Uterus (tissue), 4 donors: ENCODE results near the gene NGF. TPM values are rescaled to one million over a fixed set of nuclear protein-coding genes. Genes with fewer than 3 reads are reported as not detected.
A peak's percentile ranks its signal among the peaks of the same experiment; 100 is the strongest.

ENCODE experiments used
- DNase-seq, 2 donors: peaks; one replicate each; pipeline ENCODE4 v3.0.0-alpha.2; 2019 to 2020
- H3K27ac ChIP-seq, 2 donors: fragments of 200-600 bp; sonication (generic); 1 replicate in 1 of 2; 2 replicates in 1 of 2; pipeline ENCODE4 v1.5.1; 2016 to 2018
- H3K27me3 ChIP-seq, 2 donors: fragments of 200-600 bp; sonication (generic); one replicate each; pipeline ENCODE4 v1.5.1; 2018 to 2019; ENCODE audit warnings: control low read depth in 1 of 2
- H3K36me3 ChIP-seq, 2 donors: fragments of 200-600 bp; sonication (generic); one replicate each; pipeline ENCODE4 v1.5.1; 2019; ENCODE audit warnings: control low read depth in 1 of 2
- H3K4me1 ChIP-seq, 2 donors: fragments of 200-600 bp; sonication (generic); one replicate each; pipeline ENCODE4 v1.5.1; 2018 to 2019; ENCODE audit warnings: control low read depth in 1 of 2
- H3K4me3 ChIP-seq, 2 donors: fragments of 200-600 bp; sonication (generic); 1 replicate in 1 of 2; 2 replicates in 1 of 2; pipeline ENCODE4 v1.5.1; 2018 to 2019; ENCODE audit warnings: mild to moderate bottlenecking in 1 of 2
- H3K9me3 ChIP-seq, 2 donors: fragments of 200-600 bp; sonication (generic); one replicate each; pipeline ENCODE4 v1.5.1; 2019; ENCODE audit warnings: control low read depth in 1 of 2
- CTCF ChIP-seq, 4 experiments: fragments of 200-600 bp in 2 of 4; fragments of 450-650 bp in 2 of 4; sonication (generic) in 2 of 4; IDR thresholded peaks; one replicate each; pipeline ENCODE4 v1.5.1; 2016 to 2019; ENCODE audit warnings: antibody characterized with exemption in 4 of 4, mild to moderate bottlenecking in 2 of 4, moderate library complexity in 1 of 4
- POLR2A ChIP-seq, 2 donors: fragments of 450-650 bp; IDR thresholded peaks; one replicate each; pipeline ENCODE4 v1.6.1; 2016; ENCODE audit warnings: antibody characterized with exemption in 2 of 2, mild to moderate bottlenecking in 1 of 2, moderate library complexity in 1 of 2
- intact Hi-C: fragments of 100-400 bp; cut with DNase I; formaldehyde crosslinking; loops from one replicate; pipeline ENCODE4 v1.15.1; 2023; ENCODE audit warnings: low total_unique reads
- total RNA-seq, 4 donors: library from RNA; depleted of rRNA in 3 of 4; stranded (reverse); fragments of >200 nt in 3 of 4; gene quantifications; one replicate each; pipeline versions ENCODE4 v1.1.0 to v1.2.4, GENCODE V29; 2014 to 2023
- donor health status: DM: yes; HTN: yes; CAD: no.

Gene NGF
- total RNA-seq, 4 donors from 2014 or later, result 1.3 to 21.4 (median 13.5) TPM

GRCh38 chr1:115277276-115277675 lies 60.8 kb downstream of the NGF start:
- Histone ChIP-seq H3K4me3 (no peak overlapping the region), H3K27me3 (no peaks in the 10 kb centered on the region), H3K9me3 (no peaks in the 10 kb centered on the region), H3K4me1 (peaks cover 5% of the 10 kb centered on the region in 2 donors), H3K36me3 (no peaks in the 10 kb centered on the region), H3K27ac (peak overlapping the region; percentile 93 to 94)
- TF ChIP-seq CTCF (IDR thresholded peaks at IDR 0.05) (no peak), POLR2A (IDR thresholded peaks at IDR 0.05) (no peak)
- intact Hi-C loops, result no loop called here
- DNase-seq, result peak; percentile 52 to 74

GRCh38 chr1:115275216-115275615 lies 62.8 kb downstream of the NGF start:
- H3K4me3 ChIP-seq, result no peak overlapping the region
- peaks cover 0 to 5% of the 10 kb centered on the region in 2 donors for H3K4me1 ChIP-seq
- no peaks in the 10 kb centered on the region for H3K9me3 ChIP-seq
- H3K27ac ChIP-seq, result no peak overlapping the region
- no peak for DNase-seq
- H3K36me3 ChIP-seq, result no peaks in the 10 kb centered on the region
- H3K27me3 ChIP-seq, result no peaks in the 10 kb centered on the region
- intact Hi-C loops, result no loop called here
- TF ChIP-seq CTCF (IDR thresholded peaks at IDR 0.05), result no peak
- TF ChIP-seq POLR2A (IDR thresholded peaks at IDR 0.05), result no peak

GRCh38 chr1:115274467-115274866 lies 63.6 kb downstream of the NGF start:
- H3K27ac ChIP-seq, result no peak overlapping the region
- TF ChIP-seq CTCF (IDR thresholded peaks at IDR 0.05), result no peak
- no peak for TF ChIP-seq POLR2A (IDR thresholded peaks at IDR 0.05)
- intact Hi-C loops, result no loop called here

GRCh38 chr1:115266729-115267421 lies 71.2 kb downstream of the NGF start:
- no peaks in the 10 kb centered on the region for H3K4me1 ChIP-seq
- H3K36me3 ChIP-seq, result no peaks in the 10 kb centered on the region
- H3K4me3 ChIP-seq, result no peak overlapping the region
- intact Hi-C loops, result no loop called here
- TF ChIP-seq POLR2A (IDR thresholded peaks at IDR 0.05) (no peak), CTCF (IDR thresholded peaks at IDR 0.05) (no peak)
- H3K9me3 ChIP-seq, result no peaks in the 10 kb centered on the region
- no peaks in the 10 kb centered on the region for H3K27me3 ChIP-seq
- peak overlapping the region in 1 of 2 donors; percentile 18 for H3K27ac ChIP-seq
- peak in 1 of 2 donors; percentile 32 for DNase-seq

More at GRCh38 chr1:115274467-115274866, 63.6 kb downstream of the NGF start:
- Histone ChIP-seq H3K9me3 (no peaks in the 10 kb centered on the region), H3K36me3 (no peaks in the 10 kb centered on the region), H3K4me1 (peaks cover 0 to 5% of the 10 kb centered on the region in 2 donors), H3K27me3 (no peaks in the 10 kb centered on the region), H3K4me3 (no peak overlapping the region)
- no peak for DNase-seq

GRCh38 chr1:115265099-115265498 lies 73.0 kb downstream of the NGF start:
- no peaks in the 10 kb centered on the region for H3K9me3 ChIP-seq
- no peaks in the 10 kb centered on the region for H3K27me3 ChIP-seq
- no peaks in the 10 kb centered on the region for H3K4me1 ChIP-seq
- no peak overlapping the region for H3K27ac ChIP-seq
- no peak overlapping the region for H3K4me3 ChIP-seq
- intact Hi-C loops, result no loop called here
- DNase-seq, result no peak
- no peaks in the 10 kb centered on the region for H3K36me3 ChIP-seq
- TF ChIP-seq POLR2A (IDR thresholded peaks at IDR 0.05) (no peak), CTCF (IDR thresholded peaks at IDR 0.05) (no peak)
